ENCODE data around the gene DNAI1. TPM values are rescaled to one million over a fixed set of nuclear protein-coding genes. Genes with fewer than 3 reads are reported as not detected.

The DNAI1 gene
- total RNA-seq, 2 donors from 2014 or later, result not detected

- no peaks in the 10 kb centered on the region for H3K27me3 ChIP-seq (replicated peaks; ENCODE audit: insufficient read depth)
- ATAC-seq (ENCODE audit: insufficient number of reproducible peaks, low FRiP score, low read depth) (no peak), DNase-seq (ENCODE audit: low spot score) (no peak)
- H3K36me3 ChIP-seq, result no peaks in the 10 kb centered on the region
- no peak overlapping the region for H3K4me3 ChIP-seq
- TF ChIP-seq CTCF (IDR thresholded peaks at IDR 0.05), result no peak
- no peaks in the 10 kb centered on the region for H3K9me3 ChIP-seq
- no peak overlapping the region for H3K27ac ChIP-seq
- H3K4me1 ChIP-seq (ENCODE audit: control insufficient read depth in 1 of 2, low read depth in 2 of 2), result no peaks in the 10 kb centered on the region
Measured at GRCh38 chr9:34514816-34515215, 56.2 kb downstream of the DNAI1 start.

- no peaks in the 10 kb centered on the region for H3K9me3 ChIP-seq
- H3K4me1 ChIP-seq (ENCODE audit: control insufficient read depth in 1 of 2, low read depth in 2 of 2), result no peaks in the 10 kb centered on the region
- ATAC-seq (ENCODE audit: insufficient number of reproducible peaks, low FRiP score, low read depth) (no peak), DNase-seq (ENCODE audit: low spot score) (no peak)
- H3K4me3 ChIP-seq, result no peak overlapping the region
- no peak for TF ChIP-seq CTCF (IDR thresholded peaks at IDR 0.05)
- H3K36me3 ChIP-seq, result no peaks in the 10 kb centered on the region
- H3K27me3 ChIP-seq (replicated peaks; ENCODE audit: insufficient read depth), result no peaks in the 10 kb centered on the region
- no peak overlapping the region for H3K27ac ChIP-seq
Measured at GRCh38 chr9:34515959-34516358, 57.4 kb downstream of the DNAI1 start.

- Histone ChIP-seq H3K36me3 (no peaks in the 10 kb centered on the region), H3K27ac (no peak overlapping the region), H3K9me3 (no peaks in the 10 kb centered on the region), H3K27me3 (replicated peaks; ENCODE audit: insufficient read depth) (no peaks in the 10 kb centered on the region), H3K4me1 (ENCODE audit: control insufficient read depth in 1 of 2, low read depth in 2 of 2) (peaks cover 0 to 3% of the 10 kb centered on the region in 2 donors), H3K4me3 (no peak overlapping the region)
- DNase-seq (ENCODE audit: low spot score), result no peak
- TF ChIP-seq CTCF (IDR thresholded peaks at IDR 0.05), result no peak
- no peak for ATAC-seq (ENCODE audit: insufficient number of reproducible peaks, low FRiP score, low read depth)
Measured at GRCh38 chr9:34517185-34517584, 58.6 kb downstream of the DNAI1 start.

GRCh38 chr9:34518110-34518616, 59.6 kb downstream of the DNAI1 start:
- Histone ChIP-seq H3K27me3 (replicated peaks; ENCODE audit: insufficient read depth) (no peaks in the 10 kb centered on the region), H3K36me3 (no peaks in the 10 kb centered on the region), H3K4me1 (ENCODE audit: control insufficient read depth in 1 of 2, low read depth in 2 of 2) (peaks cover 0 to 9% of the 10 kb centered on the region in 2 donors), H3K27ac (no peak overlapping the region), H3K9me3 (no peaks in the 10 kb centered on the region), H3K4me3 (no peak overlapping the region)
- ATAC-seq (ENCODE audit: insufficient number of reproducible peaks, low FRiP score, low read depth), result no peak
- TF ChIP-seq CTCF (IDR thresholded peaks at IDR 0.05), result no peak
- no peak for DNase-seq (ENCODE audit: low spot score)

GRCh38 chr9:34518896-34519295, 60.3 kb downstream of the DNAI1 start:
- no peak for TF ChIP-seq CTCF (IDR thresholded peaks at IDR 0.05)
- Histone ChIP-seq H3K27me3 (replicated peaks; ENCODE audit: insufficient read depth) (no peaks in the 10 kb centered on the region), H3K4me3 (no peak overlapping the region), H3K36me3 (no peaks in the 10 kb centered on the region), H3K27ac (no peak overlapping the region), H3K4me1 (ENCODE audit: control insufficient read depth in 1 of 2, low read depth in 2 of 2) (peaks cover 0 to 14% of the 10 kb centered on the region in 2 donors), H3K9me3 (no peaks in the 10 kb centered on the region)
- no peak for ATAC-seq (ENCODE audit: insufficient number of reproducible peaks, low FRiP score, low read depth)
- DNase-seq (ENCODE audit: low spot score), result no peak
